ENCODE data around the gene METTL27. TPM values are rescaled to one million over a fixed set of nuclear protein-coding genes. Genes with fewer than 3 reads are reported as not detected.
"Not testable (repeated sequence)": the region's sequence is repeated elsewhere in the genome, so short reads cannot be mapped to it uniquely, and the experiment has no call there.

The METTL27 gene
- total and polyA plus RNA-seq, 2 experiments from 2014 or later = 10.1 to 11.0 TPM

DNA sequence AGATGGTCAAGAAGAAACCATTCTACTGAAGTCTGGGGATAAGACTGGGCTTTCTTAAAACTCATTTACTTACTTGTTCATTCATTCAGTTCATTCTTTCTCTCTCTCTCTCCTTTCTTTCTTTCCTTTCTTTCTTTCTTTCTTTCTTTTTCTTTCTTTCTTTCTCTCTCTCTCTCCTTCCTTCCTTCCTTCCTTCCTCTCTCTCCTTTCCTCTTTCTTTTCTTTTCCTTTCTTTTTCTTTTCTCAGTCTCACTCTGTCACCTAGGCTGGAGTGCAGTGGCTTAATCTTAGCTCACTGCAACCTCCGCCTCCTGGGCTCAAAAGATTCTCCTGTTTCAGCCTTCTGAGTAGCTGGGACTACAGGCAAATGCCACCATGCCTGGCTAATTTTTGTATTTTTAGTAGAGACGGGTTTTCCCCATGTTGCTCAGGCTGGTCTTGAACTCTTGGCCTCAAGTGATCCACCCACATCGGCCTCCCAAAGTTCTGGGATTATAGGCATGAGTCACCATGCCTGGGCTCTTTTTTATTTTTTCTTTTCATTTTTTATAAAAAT is 42.6 kb upstream of the METTL27 start:
- not testable (repeated sequence) for H3K4me3 Mint-ChIP-seq; H3K27me3 ChIP-seq (ENCODE audit: insufficient read depth); DNase-seq (ENCODE audit: low spot score); H3K79me2 ChIP-seq (replicated peaks; ENCODE audit: insufficient read depth); H3F3A ChIP-seq (replicated peaks; ENCODE audit: low read depth); H4K20me1 ChIP-seq (replicated peaks; ENCODE audit: insufficient read depth); H3K27ac ChIP-seq (ENCODE audit: low read depth); H3K4me1 ChIP-seq (ENCODE audit: insufficient read depth); H2AFZ ChIP-seq; H3K4me1 Mint-ChIP-seq; H3K27ac Mint-ChIP-seq; ATAC-seq; H3K9me2 ChIP-seq (ENCODE audit: insufficient read depth); H3K27me3 Mint-ChIP-seq (ENCODE audit: insufficient read depth, low read depth, poor library complexity); H3K9me3 Mint-ChIP-seq; H3K4me3 ChIP-seq; H3K36me3 ChIP-seq (ENCODE audit: insufficient read depth); H3K36me3 Mint-ChIP-seq (ENCODE audit: low read depth); H3K4me2 ChIP-seq

DNA sequence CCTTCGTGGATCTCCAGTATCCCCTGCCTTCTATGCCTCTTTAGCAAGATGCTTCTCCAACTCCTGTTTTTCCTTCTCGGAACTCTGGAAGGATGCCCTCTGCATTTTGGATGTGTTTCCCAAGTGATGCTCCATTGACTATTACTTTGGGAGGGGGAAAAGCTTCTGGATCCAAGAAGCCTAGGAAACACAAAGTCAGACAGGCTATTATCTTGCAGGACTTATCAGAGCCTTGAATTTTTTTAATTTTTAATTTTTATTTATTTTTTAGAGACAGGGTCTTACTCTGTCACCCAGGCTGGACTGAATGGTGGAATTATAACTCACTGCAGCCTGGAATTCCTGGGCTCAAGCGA is 39.7 kb upstream of the METTL27 start:
- Histone ChIP-seq H4K20me1 (replicated peaks; ENCODE audit: insufficient read depth) (no peaks in the 10 kb centered on the region), H3K27me3 (ENCODE audit: insufficient read depth) (no peaks in the 10 kb centered on the region), H3K27ac (ENCODE audit: low read depth) (no peak overlapping the region), H3K79me2 (replicated peaks; ENCODE audit: insufficient read depth) (no peaks in the 10 kb centered on the region), H3K4me1 (ENCODE audit: insufficient read depth) (no peaks in the 10 kb centered on the region), H3K4me3 (no peak overlapping the region), H3F3A (replicated peaks; ENCODE audit: low read depth) (no peaks in the 10 kb centered on the region), H3K9me2 (ENCODE audit: insufficient read depth) (no peaks in the 10 kb centered on the region), H3K36me3 (ENCODE audit: insufficient read depth) (no peaks in the 10 kb centered on the region), H3K4me2 (no peak overlapping the region), H2AFZ (no peak overlapping the region)
- H3K36me3 Mint-ChIP-seq (ENCODE audit: low read depth) = no peaks in the 10 kb centered on the region
- H3K9me3 Mint-ChIP-seq = no peaks in the 10 kb centered on the region
- peaks cover 4% of the 10 kb centered on the region for H3K27me3 Mint-ChIP-seq (ENCODE audit: insufficient read depth, low read depth, poor library complexity)
- peaks cover 3% of the 10 kb centered on the region; the same call in 2 of the 3 replicates for H3K4me1 Mint-ChIP-seq
- H3K4me3 Mint-ChIP-seq = no peak overlapping the region
- DNase-seq (ENCODE audit: low spot score) = no peak
- H3K27ac Mint-ChIP-seq = no peak overlapping the region
- no peak for ATAC-seq
- TF ChIP-seq ZNF331 (CRISPR knock-in tag; IDR thresholded peaks at IDR 0.05; ENCODE audit: low read depth) (no peak), POLR2AphosphoS5 (IDR thresholded peaks at IDR 0.05; ENCODE audit: low read depth) (no peak), NANOG (IDR thresholded peaks at IDR 0.05; ENCODE audit: borderline replicate concordance) (no peak), ZNF114 (CRISPR knock-in tag; IDR thresholded peaks at IDR 0.05) (no peak), EZH2 (IDR thresholded peaks at IDR 0.05; ENCODE audit: low read depth, unreplicated experiment) (no peak), EZH2phosphoT487 (IDR thresholded peaks at IDR 0.05; ENCODE audit: unreplicated experiment) (no peak)
- TF ChIP-seq, protein P1, sequence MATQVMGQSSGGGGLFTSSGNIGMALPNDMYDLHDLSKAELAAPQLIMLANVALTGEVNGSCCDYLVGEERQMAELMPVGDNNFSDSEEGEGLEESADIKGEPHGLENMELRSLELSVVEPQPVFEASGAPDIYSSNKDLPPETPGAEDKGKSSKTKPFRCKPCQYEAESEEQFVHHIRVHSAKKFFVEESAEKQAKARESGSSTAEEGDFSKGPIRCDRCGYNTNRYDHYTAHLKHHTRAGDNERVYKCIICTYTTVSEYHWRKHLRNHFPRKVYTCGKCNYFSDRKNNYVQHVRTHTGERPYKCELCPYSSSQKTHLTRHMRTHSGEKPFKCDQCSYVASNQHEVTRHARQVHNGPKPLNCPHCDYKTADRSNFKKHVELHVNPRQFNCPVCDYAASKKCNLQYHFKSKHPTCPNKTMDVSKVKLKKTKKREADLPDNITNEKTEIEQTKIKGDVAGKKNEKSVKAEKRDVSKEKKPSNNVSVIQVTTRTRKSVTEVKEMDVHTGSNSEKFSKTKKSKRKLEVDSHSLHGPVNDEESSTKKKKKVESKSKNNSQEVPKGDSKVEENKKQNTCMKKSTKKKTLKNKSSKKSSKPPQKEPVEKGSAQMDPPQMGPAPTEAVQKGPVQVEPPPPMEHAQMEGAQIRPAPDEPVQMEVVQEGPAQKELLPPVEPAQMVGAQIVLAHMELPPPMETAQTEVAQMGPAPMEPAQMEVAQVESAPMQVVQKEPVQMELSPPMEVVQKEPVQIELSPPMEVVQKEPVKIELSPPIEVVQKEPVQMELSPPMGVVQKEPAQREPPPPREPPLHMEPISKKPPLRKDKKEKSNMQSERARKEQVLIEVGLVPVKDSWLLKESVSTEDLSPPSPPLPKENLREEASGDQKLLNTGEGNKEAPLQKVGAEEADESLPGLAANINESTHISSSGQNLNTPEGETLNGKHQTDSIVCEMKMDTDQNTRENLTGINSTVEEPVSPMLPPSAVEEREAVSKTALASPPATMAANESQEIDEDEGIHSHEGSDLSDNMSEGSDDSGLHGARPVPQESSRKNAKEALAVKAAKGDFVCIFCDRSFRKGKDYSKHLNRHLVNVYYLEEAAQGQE (IDR thresholded peaks at IDR 0.05; ENCODE audit: unreplicated experiment) = no peak
- TF ChIP-seq, protein P2, sequence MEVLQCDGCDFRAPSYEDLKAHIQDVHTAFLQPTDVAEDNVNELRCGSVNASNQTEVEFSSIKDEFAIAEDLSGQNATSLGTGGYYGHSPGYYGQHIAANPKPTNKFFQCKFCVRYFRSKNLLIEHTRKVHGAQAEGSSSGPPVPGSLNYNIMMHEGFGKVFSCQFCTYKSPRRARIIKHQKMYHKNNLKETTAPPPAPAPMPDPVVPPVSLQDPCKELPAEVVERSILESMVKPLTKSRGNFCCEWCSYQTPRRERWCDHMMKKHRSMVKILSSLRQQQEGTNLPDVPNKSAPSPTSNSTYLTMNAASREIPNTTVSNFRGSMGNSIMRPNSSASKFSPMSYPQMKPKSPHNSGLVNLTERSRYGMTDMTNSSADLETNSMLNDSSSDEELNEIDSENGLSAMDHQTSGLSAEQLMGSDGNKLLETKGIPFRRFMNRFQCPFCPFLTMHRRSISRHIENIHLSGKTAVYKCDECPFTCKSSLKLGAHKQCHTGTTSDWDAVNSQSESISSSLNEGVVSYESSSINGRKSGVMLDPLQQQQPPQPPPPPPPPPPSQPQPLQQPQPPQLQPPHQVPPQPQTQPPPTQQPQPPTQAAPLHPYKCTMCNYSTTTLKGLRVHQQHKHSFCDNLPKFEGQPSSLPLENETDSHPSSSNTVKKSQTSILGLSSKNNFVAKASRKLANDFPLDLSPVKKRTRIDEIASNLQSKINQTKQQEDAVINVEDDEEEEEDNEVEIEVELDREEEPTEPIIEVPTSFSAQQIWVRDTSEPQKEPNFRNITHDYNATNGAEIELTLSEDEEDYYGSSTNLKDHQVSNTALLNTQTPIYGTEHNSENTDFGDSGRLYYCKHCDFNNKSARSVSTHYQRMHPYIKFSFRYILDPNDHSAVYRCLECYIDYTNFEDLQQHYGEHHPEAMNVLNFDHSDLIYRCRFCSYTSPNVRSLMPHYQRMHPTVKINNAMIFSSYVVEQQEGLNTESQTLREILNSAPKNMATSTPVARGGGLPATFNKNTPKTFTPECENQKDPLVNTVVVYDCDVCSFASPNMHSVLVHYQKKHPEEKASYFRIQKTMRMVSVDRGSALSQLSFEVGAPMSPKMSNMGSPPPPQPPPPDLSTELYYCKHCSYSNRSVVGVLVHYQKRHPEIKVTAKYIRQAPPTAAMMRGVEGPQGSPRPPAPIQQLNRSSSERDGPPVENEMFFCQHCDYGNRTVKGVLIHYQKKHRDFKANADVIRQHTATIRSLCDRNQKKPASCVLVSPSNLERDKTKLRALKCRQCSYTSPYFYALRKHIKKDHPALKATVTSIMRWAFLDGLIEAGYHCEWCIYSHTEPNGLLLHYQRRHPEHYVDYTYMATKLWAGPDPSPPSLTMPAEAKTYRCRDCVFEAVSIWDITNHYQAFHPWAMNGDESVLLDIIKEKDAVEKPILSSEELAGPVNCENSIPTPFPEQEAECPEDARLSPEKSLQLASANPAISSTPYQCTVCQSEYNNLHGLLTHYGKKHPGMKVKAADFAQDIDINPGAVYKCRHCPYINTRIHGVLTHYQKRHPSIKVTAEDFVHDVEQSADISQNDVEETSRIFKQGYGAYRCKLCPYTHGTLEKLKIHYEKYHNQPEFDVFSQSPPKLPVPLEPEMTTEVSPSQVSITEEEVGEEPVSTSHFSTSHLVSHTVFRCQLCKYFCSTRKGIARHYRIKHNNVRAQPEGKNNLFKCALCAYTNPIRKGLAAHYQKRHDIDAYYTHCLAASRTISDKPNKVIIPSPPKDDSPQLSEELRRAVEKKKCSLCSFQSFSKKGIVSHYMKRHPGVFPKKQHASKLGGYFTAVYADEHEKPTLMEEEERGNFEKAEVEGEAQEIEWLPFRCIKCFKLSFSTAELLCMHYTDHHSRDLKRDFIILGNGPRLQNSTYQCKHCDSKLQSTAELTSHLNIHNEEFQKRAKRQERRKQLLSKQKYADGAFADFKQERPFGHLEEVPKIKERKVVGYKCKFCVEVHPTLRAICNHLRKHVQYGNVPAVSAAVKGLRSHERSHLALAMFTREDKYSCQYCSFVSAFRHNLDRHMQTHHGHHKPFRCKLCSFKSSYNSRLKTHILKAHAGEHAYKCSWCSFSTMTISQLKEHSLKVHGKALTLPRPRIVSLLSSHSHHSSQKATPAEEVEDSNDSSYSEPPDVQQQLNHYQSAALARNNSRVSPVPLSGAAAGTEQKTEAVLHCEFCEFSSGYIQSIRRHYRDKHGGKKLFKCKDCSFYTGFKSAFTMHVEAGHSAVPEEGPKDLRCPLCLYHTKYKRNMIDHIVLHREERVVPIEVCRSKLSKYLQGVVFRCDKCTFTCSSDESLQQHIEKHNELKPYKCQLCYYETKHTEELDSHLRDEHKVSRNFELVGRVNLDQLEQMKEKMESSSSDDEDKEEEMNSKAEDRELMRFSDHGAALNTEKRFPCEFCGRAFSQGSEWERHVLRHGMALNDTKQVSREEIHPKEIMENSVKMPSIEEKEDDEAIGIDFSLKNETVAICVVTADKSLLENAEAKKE (CRISPR knock-in tag; IDR thresholded peaks at IDR 0.05) = no peak
- TF ChIP-seq, protein P3, sequence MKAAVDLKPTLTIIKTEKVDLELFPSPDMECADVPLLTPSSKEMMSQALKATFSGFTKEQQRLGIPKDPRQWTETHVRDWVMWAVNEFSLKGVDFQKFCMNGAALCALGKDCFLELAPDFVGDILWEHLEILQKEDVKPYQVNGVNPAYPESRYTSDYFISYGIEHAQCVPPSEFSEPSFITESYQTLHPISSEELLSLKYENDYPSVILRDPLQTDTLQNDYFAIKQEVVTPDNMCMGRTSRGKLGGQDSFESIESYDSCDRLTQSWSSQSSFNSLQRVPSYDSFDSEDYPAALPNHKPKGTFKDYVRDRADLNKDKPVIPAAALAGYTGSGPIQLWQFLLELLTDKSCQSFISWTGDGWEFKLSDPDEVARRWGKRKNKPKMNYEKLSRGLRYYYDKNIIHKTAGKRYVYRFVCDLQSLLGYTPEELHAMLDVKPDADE (IDR thresholded peaks at IDR 0.05) = no peak
- TF ChIP-seq, protein P4, sequence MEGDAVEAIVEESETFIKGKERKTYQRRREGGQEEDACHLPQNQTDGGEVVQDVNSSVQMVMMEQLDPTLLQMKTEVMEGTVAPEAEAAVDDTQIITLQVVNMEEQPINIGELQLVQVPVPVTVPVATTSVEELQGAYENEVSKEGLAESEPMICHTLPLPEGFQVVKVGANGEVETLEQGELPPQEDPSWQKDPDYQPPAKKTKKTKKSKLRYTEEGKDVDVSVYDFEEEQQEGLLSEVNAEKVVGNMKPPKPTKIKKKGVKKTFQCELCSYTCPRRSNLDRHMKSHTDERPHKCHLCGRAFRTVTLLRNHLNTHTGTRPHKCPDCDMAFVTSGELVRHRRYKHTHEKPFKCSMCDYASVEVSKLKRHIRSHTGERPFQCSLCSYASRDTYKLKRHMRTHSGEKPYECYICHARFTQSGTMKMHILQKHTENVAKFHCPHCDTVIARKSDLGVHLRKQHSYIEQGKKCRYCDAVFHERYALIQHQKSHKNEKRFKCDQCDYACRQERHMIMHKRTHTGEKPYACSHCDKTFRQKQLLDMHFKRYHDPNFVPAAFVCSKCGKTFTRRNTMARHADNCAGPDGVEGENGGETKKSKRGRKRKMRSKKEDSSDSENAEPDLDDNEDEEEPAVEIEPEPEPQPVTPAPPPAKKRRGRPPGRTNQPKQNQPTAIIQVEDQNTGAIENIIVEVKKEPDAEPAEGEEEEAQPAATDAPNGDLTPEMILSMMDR (conservative IDR thresholded peaks at IDR 0.05; ENCODE audit: low read depth in 2 of 2) = no peak
